Ovary (tissue), 9 donors: ENCODE data around the gene TIMELESS. TPM values are rescaled to one million over a fixed set of nuclear protein-coding genes. Genes with fewer than 3 reads are reported as not detected.

Experiments
- DNase-seq, 5 donors: peaks; one replicate each; pipeline ENCODE4 v3.0.0-alpha.2; 2019 to 2020
- H3K27ac ChIP-seq, 2 donors: fragments of 200-600 bp; one replicate each; pipeline versions ENCODE4 v1.5.1 to v1.8.0; 2019 to 2022
- H3K27me3 ChIP-seq: fragments of 200-600 bp; one replicate; pipeline ENCODE4 v1.8.0; 2022
- H3K36me3 ChIP-seq: fragments of 200-600 bp; sonication (generic); one replicate; pipeline ENCODE4 v1.5.1; 2019
- H3K4me1 ChIP-seq: one replicate; pipeline ENCODE4 v1.8.1; 2013; ENCODE audit warnings: mild to moderate bottlenecking, moderate library complexity; ENCODE audit not compliant: insufficient read depth
- H3K4me3 ChIP-seq: fragments of 200-600 bp; sonication (generic); one replicate; pipeline ENCODE4 v1.5.1; 2017
- H3K9me3 ChIP-seq, 2 donors: fragments of 200-600 bp in 1 of 2; sonication (generic) in 1 of 2; one replicate each; pipeline versions ENCODE4 v1.5.1 to v1.8.1; 2013 to 2019; ENCODE audit warnings: mild to moderate bottlenecking in 1 of 2, moderate library complexity in 1 of 2
- CTCF ChIP-seq, 3 donors: fragments of 450-650 bp in 2 of 3; fragments of 200-600 bp in 1 of 3; IDR thresholded peaks; one replicate each; pipeline versions ENCODE4 v1.5.1 to v1.8.0; 2016 to 2022; ENCODE audit warnings: antibody characterized with exemption in 3 of 3, mild to moderate bottlenecking in 1 of 3
- EP300 ChIP-seq: sonication (generic); formaldehyde crosslinking; IDR thresholded peaks from one replicate; pipeline ENCODE4 v1.6.1; 2017; ENCODE audit warnings: antibody characterized with exemption
- POLR2A ChIP-seq: fragments of 450-650 bp; IDR thresholded peaks from one replicate; pipeline ENCODE4 v1.6.1; 2017; ENCODE audit warnings: antibody characterized with exemption, mild to moderate bottlenecking, moderate library complexity
- WGBS, 3 donors: extraction: QIAGEN DNeasy Blood & Tissue Kit in 1 of 3; methylation state at CpG; one replicate each; pipeline versions ENCODE4 v1.1.5 to v1.1.7; 2013 to 2017; 5-methylcytosine and 5-hydroxymethylcytosine counted together
- intact Hi-C, 4 donors: fragments of 100-400 bp; cut with DNase I; formaldehyde crosslinking; loops; one replicate each; pipeline versions ENCODE4 v1.11.0 to v1.15.1; 2022 to 2023
- polyA plus RNA-seq, 2 donors: library from polyadenylated mRNA; stranded (reverse); fragments of 200-250 nt in 1 of 2; fragments of 350-450 nt in 1 of 2; fragmentation: Illumina TruSeq in 1 of 2; extraction: RNeasy Lipid Tissue Mini Kit (QIAGEN cat#74804) in 1 of 2; gene quantifications; one replicate each; pipeline ENCODE4 v1.2.3, GENCODE V29; 2013 to 2014
- total RNA-seq, 7 donors: library from RNA; depleted of rRNA in 2 of 7; stranded (reverse); fragments of >200 nt in 2 of 7; fragmentation: NEBNext Ultra II Directional in 3 of 7; extraction: Animal tissue kit (Norgen Biotek cat#: 25700) in 3 of 7; gene quantifications; one replicate each; pipeline versions ENCODE4 v1.1.0 to v1.2.4, GENCODE V29; 2016 to 2023
- donor health status: DM: no; HTN: no; CAD: no; lungs with moderate emphysema.
- donor health status: DM: no; HTN: no; CAD: no.
- donor health status: Bipolar disorder and iron deficiency.
- donor health status: DM: yes; HTN: yes; CAD: no.
- donor health status: DM: no; HTN: no; CAD: no.
- donor health status: DM: yes; HTN: yes; CAD: no.

Gene TIMELESS
- total and polyA plus RNA-seq, 9 donors = 2.1 to 6.4 (median 3.2) TPM

GRCh38 chr12:56490360-56490759 is 41.1 kb upstream of the TIMELESS start:
- Histone ChIP-seq H3K9me3 (no peaks in the 10 kb centered on the region), H3K36me3 (no peaks in the 10 kb centered on the region), H3K4me1 (peaks cover 8% of the 10 kb centered on the region), H3K27me3 (no peaks in the 10 kb centered on the region), H3K4me3 (no peak overlapping the region), H3K27ac (no peak overlapping the region)
- TF ChIP-seq EP300 (no peak), CTCF (IDR thresholded peaks at IDR 0.05) (no peak), POLR2A (no peak)
- DNase-seq = no peak
- intact Hi-C loops = no loop called here

DNA sequence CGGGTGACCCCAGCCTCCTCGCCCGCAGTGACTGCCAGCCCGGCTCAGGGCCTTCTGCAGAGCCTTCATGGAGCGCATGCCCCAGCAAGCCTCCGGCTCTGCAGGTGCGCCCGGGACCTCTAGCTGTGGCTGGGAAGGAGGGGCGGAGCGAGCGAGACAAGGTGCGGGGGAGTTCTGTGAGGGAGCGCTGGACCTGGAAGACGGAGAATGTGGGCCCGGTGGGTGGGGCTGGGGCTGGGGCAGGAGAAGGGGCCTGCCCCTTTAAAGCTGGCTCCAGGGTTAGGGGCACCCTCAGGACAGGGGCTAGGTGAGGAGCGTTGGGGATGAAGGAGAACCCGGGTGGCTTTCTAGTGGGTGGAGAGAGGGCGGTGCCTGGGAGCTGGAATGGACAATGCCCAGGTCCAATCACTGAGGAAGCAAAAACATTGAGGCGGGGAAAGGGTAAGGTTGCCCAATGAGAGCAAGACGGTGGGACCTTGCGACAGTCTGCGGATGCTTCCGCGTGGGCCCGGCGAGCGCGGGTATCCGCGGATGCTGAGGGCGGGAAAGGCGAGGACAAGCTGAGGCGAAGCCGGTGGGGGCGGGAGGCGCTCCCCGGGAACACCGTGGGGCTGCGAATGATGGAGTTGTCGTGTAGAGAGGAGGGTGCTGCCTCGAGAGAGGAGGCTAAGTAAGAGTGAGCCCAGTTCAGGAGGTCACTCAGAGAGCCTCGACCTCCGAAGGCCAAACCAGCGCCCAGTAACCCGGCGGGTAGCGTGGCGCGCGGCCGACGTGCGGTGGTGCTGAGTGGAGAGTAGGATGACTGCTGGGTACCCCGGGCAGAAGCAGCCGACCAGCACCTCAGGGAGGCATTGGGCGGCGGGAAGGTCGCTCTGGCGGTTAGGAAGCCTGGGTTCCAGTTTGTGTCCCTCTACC is 39.1 kb upstream of the TIMELESS start, which contains the start of gene GLS2:
TSS of gene GLS2 (minus strand) at position 121 of the 915 bp plus-strand sequence. CDS start at position 78, 43 bp downstream.
- H3K4me3 ChIP-seq = peak within 1 kb of the TSS; percentile 48
- peak; percentile 68 to 80 (median 72) for DNase-seq
- H3K27me3 ChIP-seq = no peaks in the 10 kb centered on the region
- H3K9me3 ChIP-seq = no peaks in the 10 kb centered on the region
- 13 to 16% (median 16%) methylated on average over 59 of the region's 59 CpGs for WGBS, 3 donors
- intact Hi-C loops = no loop called here
- H3K4me1 ChIP-seq = peaks cover 8% of the 10 kb centered on the region
- no peaks in the 10 kb centered on the region for H3K36me3 ChIP-seq
- H3K27ac ChIP-seq = no peak within 1 kb of the TSS
- TF ChIP-seq EP300 (no peak), CTCF (IDR thresholded peaks at IDR 0.05) (no peak), POLR2A (no peak)

GRCh38 chr12:56487448-56488040 is 38.3 kb upstream of the TIMELESS start:
- Histone ChIP-seq H3K36me3 (no peaks in the 10 kb centered on the region), H3K4me1 (peaks cover 8% of the 10 kb centered on the region), H3K27me3 (no peaks in the 10 kb centered on the region), H3K4me3 (peak overlapping the region; percentile 48), H3K9me3 (no peaks in the 10 kb centered on the region), H3K27ac (no peak overlapping the region)
- intact Hi-C loops = no loop called here
- TF ChIP-seq POLR2A = no peak
- no peak for TF ChIP-seq EP300
- TF ChIP-seq CTCF (IDR thresholded peaks at IDR 0.05) = no peak
- 3 to 6% (median 3%) methylated on average over 41 to 44 of the region's 44 CpGs for WGBS, 3 donors
- DNase-seq = peak in 4 of 5 donors; percentile 40 to 69 (median 58)

GRCh38 chr12:56486694-56487093 is 37.5 kb upstream of the TIMELESS start:
- WGBS, 3 donors = 82 to 86% (median 85%) methylated on average over 12 of the region's 12 CpGs
- no peak for DNase-seq

More at GRCh38 chr12:56486694-56487093, 37.5 kb upstream of the TIMELESS start:
- Histone ChIP-seq H3K27me3 (no peaks in the 10 kb centered on the region), H3K9me3 (no peaks in the 10 kb centered on the region), H3K4me3 (no peak overlapping the region), H3K4me1 (peaks cover 8% of the 10 kb centered on the region), H3K27ac (no peak overlapping the region), H3K36me3 (no peaks in the 10 kb centered on the region)
- intact Hi-C loops = no loop called here
- TF ChIP-seq POLR2A (no peak), CTCF (IDR thresholded peaks at IDR 0.05) (no peak), EP300 (no peak)
